ENCODE results near the gene PAX1. TPM values are rescaled to one million over a fixed set of nuclear protein-coding genes. Genes with fewer than 3 reads are reported as not detected.

The PAX1 gene
- total and polyA plus RNA-seq, 2 of the 13 experiments (the other 11 are each of a cell fraction or from before 2014, with no cell fraction given) = not detected

- DNase-seq (ENCODE audit: low spot score) (no peak), ATAC-seq (no peak), FAIRE-seq (peak; percentile 12)
- ChIA-PET POLR2A (no interaction called here), CTCF (ENCODE audit: low intra/inter-chr PET ratio, low total read pairs) (no interaction called here)
- no peak overlapping the region for H3K27ac ChIP-seq (ENCODE audit: extremely low read length, insufficient read depth, low read length)
- no peak overlapping the region for H3K4me2 ChIP-seq (ENCODE audit: low read depth, low read length)
- H3K4me3 ChIP-seq (replicated peaks in 1 of 3; ENCODE audit: insufficient read depth in 1 of 3, low read depth in 2 of 3, low read length in 3 of 3) = no peak overlapping the region
- intact Hi-C loops (cut with micrococcal nuclease; ENCODE audit: unreplicated experiment) = loop anchor here (10.0 kb wide), 1 partner anchor 604 kb away; no protein-coding TSS in a partner anchor
- no peak overlapping the region for H3K9ac ChIP-seq (ENCODE audit: insufficient read depth, low read depth, low read length)
- no peaks in the 10 kb centered on the region for H3K9me3 ChIP-seq (ENCODE audit: low read length)
- in situ Hi-C loops (cut with HindIII; ENCODE audit: extremely low pct_ligation_motif_present, low pct_unique_long_range_greater_than_20kb) = no loop called here
- no peaks in the 10 kb centered on the region for H3K79me2 ChIP-seq (ENCODE audit: insufficient read depth, low read length)
- peaks cover 20 to 81% of the 10 kb centered on the region in 2 experiments; a peak in 4 of 5 replicates for H3K27me3 ChIP-seq (ENCODE audit: control insufficient read depth in 1 of 2, insufficient read depth in 2 of 2, low read length in 2 of 2)
- BruUV-seq (replicated peaks) = no TSS peak
- no peak overlapping the region for H2AFZ ChIP-seq (ENCODE audit: low read length)
- no peaks in the 10 kb centered on the region for H3K36me3 ChIP-seq (replicated peaks in 1 of 2; ENCODE audit: control insufficient read depth in 1 of 2, insufficient read depth in 2 of 2, low read length in 2 of 2)
- no peaks in the 10 kb centered on the region for H3K4me1 ChIP-seq (ENCODE audit: insufficient read depth, low read length)
- no peak for TF ChIP-seq ZNF335 (CRISPR knock-in tag; IDR thresholded peaks at IDR 0.05)
- TF ChIP-seq POGK (CRISPR knock-in tag; conservative IDR thresholded peaks at IDR 0.05) = no peak
- TF ChIP-seq ZNF580 (CRISPR knock-in tag; IDR thresholded peaks at IDR 0.05; ENCODE audit: borderline replicate concordance, low read depth) = no peak
- no peak for TF ChIP-seq KMT2A (CRISPR knock-in tag; IDR thresholded peaks at IDR 0.05)
- no peak for TF ChIP-seq ESRRA (CRISPR knock-in tag; IDR thresholded peaks at IDR 0.05; ENCODE audit: low read depth)
- no peak for TF ChIP-seq RXRB (CRISPR knock-in tag; IDR thresholded peaks at IDR 0.05; ENCODE audit: borderline replicate concordance)
- TF ChIP-seq ZNF253 (CRISPR knock-in tag; IDR thresholded peaks at IDR 0.05; ENCODE audit: borderline replicate concordance) = no peak
- H4K20me1 ChIP-seq (ENCODE audit: insufficient read depth, low read length) = no peaks in the 10 kb centered on the region
- 46% methylated on average over 5 of the region's 5 CpGs for WGBS (ENCODE audit: low lambda C conversion rate)
Observed at GRCh38 chr20:21710863-21711431, 5.5 kb downstream of the PAX1 start.

Data from HepG2 (cell line).